Gastroesophageal sphincter (tissue), 3 donors: Measurements from ENCODE around the gene COG8.

Experiments used
- CTCF ChIP-seq, 4 experiments: fragments of 200-600 bp in 2 of 4; fragments of 450-650 bp in 2 of 4; sonication (generic) in 1 of 4; IDR thresholded peaks; one replicate each; pipeline ENCODE4 v1.5.1; 2017 to 2019; ENCODE audit warnings: antibody characterized with exemption in 4 of 4, mild to moderate bottlenecking in 2 of 4, moderate library complexity in 2 of 4
- EP300 ChIP-seq: sonication (generic); formaldehyde crosslinking; IDR thresholded peaks from one replicate; pipeline ENCODE4 v1.6.1; 2017; ENCODE audit warnings: antibody characterized with exemption, mild to moderate bottlenecking
- POLR2A ChIP-seq, 2 donors: fragments of 450-650 bp; IDR thresholded peaks; one replicate each; pipeline ENCODE4 v1.6.1; 2017; ENCODE audit warnings: antibody characterized with exemption in 2 of 2, mild to moderate bottlenecking in 2 of 2, moderate library complexity in 1 of 2
- POLR2AphosphoS5 ChIP-seq: sonication (generic); formaldehyde crosslinking; IDR thresholded peaks from one replicate; pipeline ENCODE4 v1.6.1; 2017; ENCODE audit warnings: antibody characterized with exemption

- TF ChIP-seq EP300 (no peak), POLR2A (IDR thresholded peaks at IDR 0.05) (no peak), CTCF (IDR thresholded peaks at IDR 0.05) (no peak), POLR2AphosphoS5 (no peak)
Observed at GRCh38 chr16:69294051-69294450, 45.3 kb downstream of the COG8 start.
